Measurements from ENCODE around the gene DOCK4.

Gene DOCK4

GRCh38 chr7:111844904-111845671 is 361.1 kb downstream of the DOCK4 start:
- no peak for DNase-seq

- no peak for DNase-seq
These were observed 363.7 kb downstream of the DOCK4 start for GRCh38 chr7:111842491-111842890.

- DNase-seq = no peak
These were observed 364.5 kb downstream of the DOCK4 start for GRCh38 chr7:111841596-111842205.

GRCh38 chr7:111840528-111840927 is 365.7 kb downstream of the DOCK4 start:
- DNase-seq = no peak

GRCh38 chr7:111839261-111839660 is 366.9 kb downstream of the DOCK4 start:
- DNase-seq = no peak

- no peak for DNase-seq
These were observed 369.6 kb downstream of the DOCK4 start for GRCh38 chr7:111836592-111836991.

GRCh38 chr7:111835066-111835465 is 371.1 kb downstream of the DOCK4 start:
- DNase-seq = no peak

- DNase-seq = no peak
These were observed 371.8 kb downstream of the DOCK4 start for GRCh38 chr7:111834367-111834766.

- no peak for DNase-seq
These were observed 372.7 kb downstream of the DOCK4 start for GRCh38 chr7:111833466-111833865.

- DNase-seq = no peak
These were observed 374.0 kb downstream of the DOCK4 start for GRCh38 chr7:111832174-111832573.

GRCh38 chr7:111829221-111829620 is 377.0 kb downstream of the DOCK4 start:
- DNase-seq = no peak

- no peak for DNase-seq
These were observed 378.2 kb downstream of the DOCK4 start for GRCh38 chr7:111827863-111828504.

- no peak for DNase-seq
These were observed 381.2 kb downstream of the DOCK4 start for GRCh38 chr7:111825046-111825445.

GRCh38 chr7:111823826-111824225 is 382.4 kb downstream of the DOCK4 start:
- no peak for DNase-seq

GRCh38 chr7:111821046-111821445 is 385.2 kb downstream of the DOCK4 start:
- no peak for DNase-seq

- DNase-seq = no peak
These were observed 385.6 kb downstream of the DOCK4 start for GRCh38 chr7:111820621-111821020.

GRCh38 chr7:111820121-111820520 is 386.1 kb downstream of the DOCK4 start:
- no peak for DNase-seq

- no peak for DNase-seq
These were observed 390.8 kb downstream of the DOCK4 start for GRCh38 chr7:111815354-111815753.

GRCh38 chr7:111813306-111813705 is 392.9 kb downstream of the DOCK4 start:
- DNase-seq = no peak

- DNase-seq = no peak
These were observed 400.0 kb downstream of the DOCK4 start for GRCh38 chr7:111806232-111806631.

- no peak for DNase-seq
These were observed 403.0 kb downstream of the DOCK4 start for GRCh38 chr7:111803015-111803758.

GRCh38 chr7:111802194-111802772 is 403.9 kb downstream of the DOCK4 start:
- no peak for DNase-seq

GRCh38 chr7:111801277-111801676 is 404.9 kb downstream of the DOCK4 start:
- DNase-seq = no peak

Measured in NCI-H526 (cell line).